HCT116 (cell line): ENCODE measurements around the gene ABCC9.

Source experiments
- CTCF ChIP-seq, 3 experiments: fragments of 200-600 bp in 1 of 3; sonication (generic) in 1 of 3; IDR thresholded peaks in 2 of 3; conservative IDR thresholded peaks in 1 of 3; 2 replicates each; pipeline ENCODE4 v1.5.1; 2012 to 2017; ENCODE audit warnings: low read depth in 2 of 3, low read length in 2 of 3, antibody characterized with exemption in 1 of 3, borderline replicate concordance in 1 of 3, control low read depth in 1 of 3, mild to moderate bottlenecking in 1 of 3, mixed read lengths in 1 of 3, mixed run types in 1 of 3, moderate library complexity in 1 of 3; ENCODE audit not compliant: insufficient read depth in 1 of 3
- POLR2A ChIP-seq: IDR thresholded peaks from 2 replicates; pipeline ENCODE4 v1.7.0; 2011; ENCODE audit warnings: borderline replicate concordance; ENCODE audit not compliant: insufficient read depth, insufficient read length; ENCODE audit errors: extremely low read depth
- POLR2AphosphoS5 ChIP-seq: IDR thresholded peaks from 2 replicates; pipeline ENCODE4 v1.6.1; 2011; ENCODE audit warnings: mild to moderate bottlenecking, low read depth, low read length, moderate library complexity
- RAD21 ChIP-seq: IDR thresholded peaks from 2 replicates; pipeline ENCODE4 v1.6.1; 2012; ENCODE audit warnings: low read depth, mild to moderate bottlenecking
- ZBTB33 ChIP-seq: IDR thresholded peaks from 2 replicates; pipeline ENCODE4 v1.6.1; 2011; ENCODE audit warnings: mild to moderate bottlenecking, low read length, moderate library complexity; ENCODE audit not compliant: insufficient replicate concordance; ENCODE audit errors: extremely low read depth

DNA sequence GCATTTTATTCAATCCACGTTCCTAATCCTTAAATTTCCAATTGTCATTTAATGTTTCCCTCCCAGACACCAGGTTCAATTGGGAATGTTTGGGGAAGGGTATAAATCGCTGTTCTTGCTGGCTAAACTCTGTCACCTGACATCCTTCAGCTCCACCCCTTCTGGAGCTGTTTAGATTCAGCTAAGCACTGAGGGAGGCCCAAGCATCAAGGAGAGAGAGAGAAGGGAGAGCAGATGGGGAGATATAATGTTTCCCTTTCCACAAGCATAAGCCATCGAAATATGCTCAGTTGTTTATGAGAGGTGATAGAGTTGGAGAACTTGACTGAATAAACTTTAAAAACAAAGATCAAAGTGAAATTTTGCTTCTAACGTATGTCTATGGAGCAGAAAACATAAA lies 1.8 kb downstream of the ABCC9 start:
- TF ChIP-seq CTCF (IDR thresholded peaks at IDR 0.05 in 2 of 3, conservative IDR thresholded peaks at IDR 0.05 in 1 of 3; ENCODE audit: borderline replicate concordance in 1 of 3, insufficient read depth in 1 of 3, low read depth in 2 of 3, low read length in 2 of 3) (no peak), POLR2A (no peak), POLR2AphosphoS5 (no peak), RAD21 (no peak), ZBTB33 (no peak)
